Mesenteric fat pad (tissue), 1 donor: ENCODE data around the gene CPNE5. TPM values are rescaled to one million over a fixed set of nuclear protein-coding genes. Genes with fewer than 3 reads are reported as not detected.
A peak's percentile ranks its signal among the peaks of the same experiment; 100 is the strongest.

Experiments
- DNase-seq: peaks from one replicate; pipeline ENCODE4 v3.0.0-alpha.2; 2020; ENCODE audit warnings: low spot score
- total RNA-seq: library from RNA; stranded (reverse); fragmentation: NEBNext Ultra II Directional; extraction: Animal tissue kit (Norgen Biotek cat#: 25700); gene quantifications from one replicate; pipeline ENCODE4 v1.2.1, GENCODE V29; 2021
- donor health status: DM: yes; HTN: yes; CAD: no.

Gene CPNE5
- total RNA-seq, 1 donor from 2014 or later = 2.8 TPM

DNA sequence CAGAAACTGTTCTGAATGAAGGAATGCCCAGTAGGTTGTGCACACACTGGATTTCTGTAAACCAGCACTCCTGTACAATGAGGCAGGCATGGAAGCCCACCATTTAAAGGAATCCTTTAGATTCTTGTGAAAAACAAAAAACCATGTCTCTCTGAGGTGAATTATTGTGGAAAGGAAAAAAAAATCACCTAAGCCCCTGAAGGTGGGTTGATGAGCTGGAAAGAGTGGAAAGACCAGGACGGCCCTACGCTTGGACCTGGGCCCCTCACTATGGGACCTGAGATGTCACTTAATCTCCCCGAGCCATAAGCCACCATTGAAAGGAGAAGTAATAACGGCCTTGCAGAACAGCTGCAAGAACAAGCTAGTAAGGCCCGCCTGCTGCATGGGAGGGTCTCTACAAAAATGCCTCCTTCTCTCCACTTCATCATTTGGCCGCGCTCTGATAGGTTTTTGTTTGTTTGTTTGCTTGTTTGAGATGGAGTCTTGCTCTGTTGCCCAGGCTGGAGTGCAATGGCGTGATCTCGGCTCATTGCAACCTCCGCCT is 72.8 kb downstream of the CPNE5 start:
- DNase-seq = no peak

DNA sequence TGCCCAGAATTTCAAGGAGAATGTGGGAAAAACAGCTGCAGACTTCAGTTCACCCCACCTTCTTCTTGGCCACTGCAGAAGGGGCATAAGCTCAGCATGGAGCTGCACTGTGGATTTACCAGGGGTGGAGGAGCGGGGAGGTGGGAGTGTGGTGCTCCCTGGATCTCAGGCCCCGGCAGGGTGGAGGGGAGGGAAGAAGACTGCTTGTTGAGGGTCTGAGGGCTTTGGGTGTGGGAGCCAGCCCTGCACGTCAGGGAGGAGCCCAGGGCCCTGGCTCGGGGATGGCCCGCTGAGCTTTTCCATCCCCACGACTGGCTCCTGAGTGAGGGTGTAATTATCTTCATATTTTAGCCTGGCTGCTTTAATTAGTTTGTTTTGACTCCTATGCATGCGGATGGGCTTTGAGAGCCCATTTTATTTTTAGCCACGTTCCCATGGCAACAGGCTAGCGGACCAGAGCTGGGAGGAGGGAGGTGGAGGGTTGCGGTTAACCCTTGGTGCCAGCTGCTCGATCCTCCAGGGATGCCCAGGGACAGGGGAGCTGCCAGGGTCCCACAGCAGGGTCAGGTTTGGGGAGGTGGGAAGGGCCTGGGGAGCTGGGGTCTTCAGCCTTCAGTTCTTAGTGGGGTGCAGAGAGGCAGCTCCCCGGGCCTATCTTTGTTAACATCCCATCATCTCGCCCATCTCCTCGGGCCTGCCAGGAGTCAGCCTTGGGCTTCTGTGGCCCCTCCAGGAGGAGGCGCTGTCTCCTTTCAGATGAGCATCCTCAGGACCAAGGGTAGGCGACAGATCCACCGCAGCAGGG is 73.4 kb downstream of the CPNE5 start:
- DNase-seq = no peak

DNA sequence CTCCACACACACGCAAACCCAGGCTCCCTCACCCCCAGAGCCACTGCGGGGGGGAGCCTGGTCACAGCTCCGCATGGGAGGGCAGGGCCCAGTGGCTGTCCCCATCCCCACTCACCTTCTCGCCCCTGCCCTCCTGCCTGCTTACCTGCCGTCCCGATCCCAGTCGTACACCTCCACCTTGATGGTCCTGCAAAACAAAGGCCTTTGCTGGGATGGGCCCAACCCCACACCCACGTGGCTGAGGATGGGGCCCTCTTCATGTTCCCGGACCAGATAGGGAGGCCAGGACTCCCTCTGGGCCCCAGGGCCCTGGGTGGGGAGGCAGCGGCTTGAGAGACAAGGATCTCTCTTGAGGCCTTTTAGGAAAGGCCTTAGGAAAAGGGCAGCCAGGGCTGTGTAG is 74.1 kb downstream of the CPNE5 start:
- no peak for DNase-seq

DNA sequence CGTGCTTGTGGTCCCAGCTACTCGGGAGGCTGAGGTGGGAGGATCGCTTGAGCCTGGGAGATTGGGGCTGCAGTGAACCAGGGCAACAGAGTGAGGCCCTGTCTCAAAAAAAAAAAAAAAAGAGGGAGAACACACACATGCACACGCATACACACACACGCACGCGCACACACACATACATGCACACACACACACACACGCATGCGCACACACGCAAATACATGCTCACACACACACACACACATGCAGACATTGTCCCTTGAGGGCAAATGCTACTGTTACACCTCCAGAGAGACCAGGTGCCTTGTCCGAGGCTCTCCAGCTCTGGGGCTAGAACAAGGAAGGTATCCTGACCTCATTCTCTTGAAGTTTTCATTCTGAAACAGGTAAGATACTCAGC is 77.1 kb downstream of the CPNE5 start:
- DNase-seq = no peak

DNA sequence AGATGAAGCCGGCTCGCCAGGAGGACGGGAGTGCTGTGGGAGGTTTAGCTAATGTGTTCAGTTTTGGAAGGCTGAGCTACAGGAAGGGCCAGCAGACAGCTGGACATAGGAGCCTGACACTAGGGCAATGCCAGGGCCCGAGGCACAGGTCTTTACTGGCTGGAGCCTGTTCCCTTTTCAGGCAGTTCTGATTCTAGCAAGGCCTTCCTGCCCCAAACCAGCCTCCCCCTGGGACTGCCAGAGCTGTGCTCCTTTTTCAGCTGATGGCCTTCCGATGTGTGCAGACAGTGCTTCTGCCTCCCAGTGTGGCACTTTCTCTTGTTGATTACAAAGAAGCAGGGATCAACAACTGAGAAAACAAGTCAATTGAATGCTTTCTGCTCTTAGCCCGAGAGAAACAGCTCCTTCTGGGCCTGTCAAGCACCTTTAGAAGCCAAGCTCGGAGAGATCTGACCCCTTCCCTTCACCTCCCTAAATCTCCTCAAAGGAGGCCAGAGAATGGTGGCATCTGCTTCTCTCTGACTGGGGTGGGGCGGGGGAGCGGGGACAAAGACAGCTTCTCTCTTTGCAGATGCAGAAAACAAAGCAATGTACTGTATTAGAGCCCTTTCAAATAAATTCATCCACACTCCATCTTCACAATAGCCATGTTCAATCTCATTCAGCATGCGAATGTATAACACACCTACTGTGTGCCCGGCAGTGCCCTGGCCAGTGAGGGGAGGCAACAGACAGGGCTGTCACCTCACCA is 78.4 kb downstream of the CPNE5 start:
- DNase-seq = no peak

DNA sequence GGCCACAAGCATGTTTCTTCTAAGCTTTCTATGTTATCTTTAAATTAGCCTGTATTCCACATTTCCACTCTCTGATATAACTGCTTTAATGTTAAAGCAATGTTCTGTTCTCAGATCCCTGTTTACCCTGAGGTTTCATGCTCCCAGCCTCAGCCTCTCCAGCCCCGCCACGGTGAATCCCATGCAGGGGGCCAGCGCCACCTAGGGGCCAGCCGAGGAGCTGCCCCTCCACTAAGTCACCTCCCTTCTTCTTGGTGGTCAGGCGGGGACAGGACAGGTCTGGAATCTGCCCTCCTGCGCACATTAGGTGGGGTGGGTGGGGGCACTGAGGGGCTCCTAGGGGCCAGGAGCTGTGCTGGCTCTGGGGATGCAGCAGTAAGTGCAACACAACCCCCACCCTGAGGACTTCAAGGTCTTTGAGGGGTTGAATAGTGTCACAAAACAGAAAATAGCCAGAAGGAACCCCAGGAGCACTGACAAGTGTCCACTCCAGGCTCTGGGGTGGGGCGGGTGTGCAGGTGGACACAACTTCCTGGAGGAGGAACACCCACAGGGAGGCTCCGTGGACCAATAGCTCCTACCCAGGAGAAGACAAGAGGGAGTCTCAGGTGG is 80.0 kb downstream of the CPNE5 start:
- DNase-seq = peak; percentile 96

DNA sequence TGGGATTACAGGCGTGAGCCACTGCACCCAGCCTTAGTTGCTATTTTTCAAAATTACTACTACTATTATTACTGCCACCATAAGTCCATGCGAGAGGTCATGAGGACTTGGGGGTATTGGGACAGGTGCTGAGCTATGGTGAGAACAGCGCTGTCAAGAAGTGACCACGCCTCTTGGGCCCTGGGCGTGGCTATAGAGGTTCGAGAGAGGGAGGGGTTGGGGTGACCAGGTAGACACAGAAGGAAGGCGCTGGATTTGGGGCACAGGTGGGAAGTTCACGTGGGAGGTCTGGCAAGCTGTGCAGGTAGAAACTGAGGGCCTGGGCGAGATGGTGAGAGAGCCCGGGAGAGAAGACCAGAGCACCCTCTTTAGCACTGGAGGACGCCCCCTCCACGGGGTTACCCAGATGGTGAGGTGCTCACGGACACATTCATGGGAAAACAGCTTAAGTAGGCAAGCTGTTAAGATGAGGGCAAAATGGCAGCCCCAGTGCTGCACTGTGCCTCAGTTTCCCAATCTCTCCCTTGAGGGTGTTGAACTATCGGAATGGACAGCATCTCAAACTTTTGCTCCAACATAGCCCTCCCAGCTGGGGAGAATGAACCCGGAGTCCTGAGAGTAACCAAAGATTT is 80.6 kb downstream of the CPNE5 start:
- DNase-seq = no peak

DNA sequence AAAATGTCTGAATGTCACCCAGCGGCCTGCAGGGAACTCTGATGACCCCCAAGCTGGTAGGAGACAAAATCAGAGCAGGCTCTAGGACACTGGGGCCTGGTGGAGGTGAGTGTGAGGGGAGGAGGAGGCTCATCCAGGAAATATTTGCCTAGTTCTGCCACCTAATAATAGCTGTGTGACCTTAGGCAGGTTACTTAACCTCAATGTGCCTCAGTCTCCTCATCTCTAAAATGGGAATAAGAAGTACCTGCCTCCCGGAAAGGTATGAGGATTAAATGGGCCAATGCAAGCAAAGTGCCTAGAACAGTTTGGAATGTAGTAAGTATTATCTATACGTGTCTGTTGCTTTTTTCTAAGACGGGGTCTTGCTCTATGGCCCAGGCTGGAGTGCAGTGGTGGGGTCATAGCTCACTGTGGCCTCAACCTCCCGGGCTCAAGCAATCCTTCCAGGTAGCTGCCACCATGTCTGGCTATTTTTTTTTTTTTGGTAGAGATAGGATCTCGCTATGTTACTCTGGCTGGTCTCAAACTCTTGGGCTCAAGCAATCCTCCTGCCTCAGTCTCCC is 81.2 kb downstream of the CPNE5 start:
- no peak for DNase-seq

DNA sequence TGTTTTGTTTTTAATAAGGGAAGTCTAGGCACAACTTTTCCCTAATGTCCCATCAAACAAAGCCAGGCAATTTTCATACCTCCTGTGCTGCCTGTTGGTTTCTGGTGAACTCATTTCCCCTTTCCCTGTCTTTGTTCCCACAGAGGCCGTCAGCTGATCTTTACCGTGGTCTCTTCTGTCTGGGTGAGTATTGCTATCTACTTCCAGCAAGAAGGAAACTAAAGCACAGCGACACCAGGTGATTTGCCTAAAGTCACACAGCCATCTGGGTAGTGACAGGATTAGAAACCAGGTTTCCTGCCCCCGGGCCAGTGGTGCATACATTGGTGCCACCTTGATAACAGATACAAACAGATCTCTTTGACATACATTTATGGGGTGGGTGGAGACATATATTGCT is 82.0 kb downstream of the CPNE5 start:
- no peak for DNase-seq

DNA sequence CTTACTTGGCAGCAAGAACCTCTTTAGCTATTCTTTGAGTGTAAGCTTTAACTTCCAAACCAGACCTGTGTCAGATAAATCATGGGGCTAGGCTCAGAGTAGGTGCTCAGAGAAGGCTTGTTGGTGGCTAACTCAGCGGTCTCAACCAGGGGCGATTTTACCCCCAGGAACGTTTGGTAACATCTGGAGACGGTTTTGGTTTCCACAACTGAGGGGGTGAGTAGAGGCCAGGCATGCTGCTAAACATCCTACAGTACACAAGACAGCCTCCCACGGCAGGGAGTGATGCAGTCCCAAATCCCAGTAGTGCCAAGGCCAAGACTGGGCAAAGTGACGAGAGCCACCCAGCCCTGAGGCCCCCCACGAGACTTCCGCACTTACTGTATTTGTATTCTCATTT is 82.5 kb downstream of the CPNE5 start:
- DNase-seq = no peak

DNA sequence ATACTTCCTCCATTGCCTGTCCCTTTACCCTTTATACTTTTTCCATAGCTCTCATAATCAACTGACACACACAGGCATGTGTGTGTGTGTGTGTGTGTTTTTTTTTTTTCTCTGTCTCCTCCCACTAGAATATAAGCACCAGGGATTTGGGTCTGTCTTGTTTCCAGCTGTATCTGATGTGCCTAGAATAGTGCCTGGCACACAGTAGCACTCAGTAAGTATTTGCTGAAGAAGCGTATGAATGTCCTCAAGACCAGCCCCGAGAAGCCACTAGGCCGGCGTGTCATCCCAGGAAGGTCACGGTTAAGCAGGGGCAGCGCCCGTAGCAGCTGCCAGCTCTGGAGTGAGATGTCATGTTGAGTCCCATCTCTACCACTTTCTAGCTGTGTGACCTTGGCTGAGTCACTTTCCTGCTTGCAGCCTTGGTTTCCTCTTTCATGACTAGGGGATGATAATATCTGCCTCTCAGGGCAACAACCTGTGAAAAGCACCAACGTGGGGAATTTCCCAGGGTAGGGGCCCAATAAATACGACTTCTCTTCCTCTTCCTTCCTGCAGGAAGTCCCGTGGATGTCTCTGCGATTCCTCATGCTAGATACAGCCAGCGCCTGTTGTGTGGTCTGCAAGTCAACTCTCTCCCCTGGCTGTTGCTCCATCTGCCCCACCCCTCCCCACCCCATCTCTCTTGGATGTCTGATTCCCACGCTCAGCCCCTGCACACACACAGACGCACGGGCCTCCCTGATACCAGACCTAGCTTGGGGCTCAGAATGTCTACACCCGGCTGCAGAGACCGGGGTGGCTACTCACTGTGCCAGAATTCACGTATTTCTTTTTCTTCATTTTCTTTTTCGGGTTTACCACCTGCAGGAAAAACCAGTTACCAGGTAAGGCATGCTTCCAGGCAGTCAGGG is 83.6 kb downstream of the CPNE5 start:
- no peak for DNase-seq

DNA sequence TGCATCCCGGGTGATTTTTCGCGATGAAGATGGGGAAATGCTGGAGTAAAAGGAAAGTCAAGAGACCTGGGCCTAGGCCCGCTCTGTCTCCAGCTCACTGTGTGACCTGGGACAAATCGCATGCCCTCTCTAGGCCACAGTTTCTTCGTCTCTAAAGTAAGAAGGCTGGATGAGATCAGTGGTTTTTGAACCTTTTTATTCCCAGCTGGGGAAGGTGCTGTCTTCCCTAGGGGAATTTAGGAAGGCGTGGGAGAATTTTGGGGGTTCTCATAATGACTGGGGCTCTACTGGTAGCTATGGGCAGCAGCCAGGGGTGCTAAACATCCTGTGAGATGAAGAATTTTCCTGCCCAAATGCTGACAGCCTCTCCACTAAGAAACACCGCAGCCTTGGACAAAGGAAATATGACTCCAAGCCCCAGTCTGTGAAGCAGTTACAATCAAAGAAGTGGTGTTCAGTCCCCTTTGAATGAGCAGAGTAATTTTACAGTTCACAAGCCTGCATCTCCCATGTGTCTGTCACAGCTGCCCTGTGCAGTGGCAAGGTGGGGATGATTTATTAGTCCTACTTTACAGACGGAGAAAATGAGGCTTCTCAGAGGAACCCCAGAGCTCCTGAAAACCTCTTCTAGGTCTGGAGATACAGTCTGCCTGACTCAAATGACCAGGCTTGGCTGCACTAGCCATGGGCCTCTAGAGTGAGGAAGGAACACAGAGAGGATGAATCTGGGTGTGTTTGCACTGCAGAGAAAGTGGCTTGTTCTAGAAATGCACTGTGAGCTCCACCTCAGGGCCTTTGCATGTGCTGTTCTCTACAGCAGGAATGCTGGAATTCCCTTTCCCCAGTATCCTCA is 84.4 kb downstream of the CPNE5 start:
- no peak for DNase-seq

DNA sequence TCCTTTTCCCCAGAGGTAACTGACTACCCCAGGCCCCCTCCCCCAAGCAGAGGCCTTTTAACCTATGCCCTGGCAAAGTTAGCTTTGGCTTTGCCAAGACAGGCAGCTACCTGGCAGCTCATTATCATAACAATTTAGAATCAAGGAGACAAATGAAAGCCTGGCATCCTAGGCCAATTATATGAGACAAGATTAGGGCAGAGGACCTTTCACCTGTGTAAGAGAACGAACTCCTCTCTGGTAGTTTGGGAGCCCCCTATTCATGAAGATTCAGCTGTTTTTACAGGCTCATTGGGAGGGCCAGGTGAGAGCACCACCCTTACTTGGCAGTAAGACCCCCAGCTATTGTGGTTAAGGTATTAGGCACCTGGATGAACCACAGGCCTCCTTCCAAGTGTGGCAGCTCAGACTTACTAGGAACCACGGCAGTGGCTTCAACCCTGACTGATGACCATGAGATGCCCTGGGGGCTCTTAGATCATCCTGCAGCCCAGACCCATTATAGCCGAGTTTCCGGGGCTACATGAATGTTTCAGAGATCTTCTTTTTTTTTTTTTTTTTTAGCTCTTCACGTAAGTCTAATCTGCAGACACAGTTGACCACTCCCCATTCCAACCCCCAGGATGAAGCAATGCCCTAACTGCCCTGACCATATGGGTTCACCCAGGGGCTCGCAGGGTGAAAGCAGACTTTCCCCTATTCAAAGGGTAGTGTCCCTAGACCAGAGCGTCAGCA is 85.4 kb downstream of the CPNE5 start:
- DNase-seq = no peak

DNA sequence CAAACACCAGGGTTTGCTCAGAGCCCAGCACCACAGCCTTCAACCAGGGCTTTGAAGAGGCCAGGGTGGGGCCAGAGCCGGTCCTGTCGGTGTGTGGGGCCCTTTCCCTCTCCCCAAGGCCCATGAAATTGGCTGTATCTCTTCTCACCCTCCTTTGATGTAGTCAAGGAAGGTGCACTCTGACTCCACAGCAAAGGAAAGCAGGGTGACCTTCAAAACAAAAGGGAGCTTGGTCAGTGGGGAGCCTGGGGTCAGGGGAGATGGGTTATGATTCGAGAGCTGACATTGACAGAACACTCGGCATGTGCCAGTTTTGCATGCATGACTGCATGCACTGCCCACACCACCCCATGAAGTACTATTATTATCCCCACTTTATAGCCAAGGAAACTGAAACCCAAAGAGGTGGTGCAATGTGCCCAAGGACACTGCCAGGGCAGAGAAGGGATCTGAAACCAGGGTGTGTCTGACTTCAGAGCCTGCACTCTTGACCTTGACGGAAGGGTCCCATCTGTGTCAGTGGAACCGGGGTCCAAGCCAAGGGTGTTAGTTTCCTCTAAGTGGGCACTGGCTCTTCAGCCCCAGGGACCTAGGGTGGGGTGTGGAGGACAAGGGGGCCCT is 86.2 kb downstream of the CPNE5 start:
- no peak for DNase-seq

DNA sequence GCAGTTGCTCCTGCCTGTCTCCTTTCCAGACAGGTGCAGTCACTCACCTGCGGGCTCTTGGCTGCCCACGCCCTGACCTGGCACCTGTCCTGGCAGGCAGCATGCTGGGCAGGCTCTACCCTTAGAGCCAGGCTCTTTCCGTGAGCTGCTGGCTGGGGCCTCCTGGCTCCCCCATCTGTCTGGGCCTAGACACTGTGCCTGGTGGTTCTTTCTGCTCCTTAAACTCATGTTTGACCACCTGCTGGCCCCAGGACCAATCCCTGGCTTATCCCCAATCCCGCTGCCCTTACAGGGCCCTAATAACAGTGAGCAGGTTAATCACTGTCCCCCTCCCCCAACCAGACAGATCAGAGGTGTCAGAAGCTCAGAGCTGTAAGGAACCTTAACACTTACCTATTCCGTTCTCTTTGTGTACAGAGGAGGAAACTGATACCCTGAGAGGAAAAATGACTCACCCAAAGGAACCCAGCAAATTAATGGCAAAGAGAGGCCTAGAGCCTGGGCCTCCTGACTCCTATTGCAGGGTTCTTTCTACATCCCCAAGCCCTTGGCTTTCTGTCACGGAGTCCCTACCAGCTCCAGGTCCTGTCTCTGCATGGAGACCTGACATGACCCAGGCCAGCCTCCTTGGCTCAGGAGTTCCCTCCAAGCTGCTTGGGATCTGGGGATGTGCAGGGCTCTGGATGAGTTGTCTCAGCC is 86.9 kb downstream of the CPNE5 start:
- no peak for DNase-seq

DNA sequence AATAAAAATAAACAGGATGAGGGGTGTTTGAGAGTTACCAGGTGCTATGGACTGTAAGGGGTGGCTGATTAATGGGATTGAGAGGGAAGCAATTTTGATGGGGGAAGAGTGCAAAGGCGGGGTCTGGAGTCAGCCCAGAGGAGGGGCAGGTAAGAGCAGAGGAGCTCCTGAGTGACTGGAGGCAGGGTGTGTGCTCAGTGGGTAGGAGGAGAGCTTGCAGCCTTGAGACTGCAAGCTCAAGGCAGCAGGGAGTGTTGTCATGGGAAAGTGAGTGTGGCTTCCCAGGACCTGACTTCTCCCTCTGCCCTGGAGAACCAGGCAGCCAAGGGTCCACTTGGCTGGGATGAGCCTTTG is 87.4 kb downstream of the CPNE5 start:
- DNase-seq = no peak

DNA sequence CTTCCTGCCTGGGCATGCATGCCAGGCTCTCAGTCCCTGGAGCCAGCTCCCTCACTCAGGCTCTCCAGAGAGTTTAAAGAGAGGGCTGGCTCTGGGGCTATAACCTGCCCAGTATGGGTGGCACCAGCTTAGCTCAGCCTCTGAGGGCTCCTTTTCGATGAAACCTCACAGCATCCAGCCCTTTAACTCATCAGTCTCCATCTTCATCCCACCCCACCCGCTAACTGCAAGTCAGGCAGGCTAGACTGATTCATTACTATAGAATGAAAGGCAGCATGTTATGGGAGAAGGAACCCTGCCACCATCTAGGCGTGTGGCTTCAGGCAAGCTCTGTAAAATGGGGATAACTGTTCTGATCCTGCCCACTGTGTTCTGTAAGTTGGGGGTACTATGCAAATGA is 88.2 kb downstream of the CPNE5 start:
- no peak for DNase-seq
